ENCODE measurements around the gene SLC16A11. TPM values are rescaled to one million over a fixed set of nuclear protein-coding genes. Genes with fewer than 3 reads are reported as not detected.

The SLC16A11 gene
- total RNA-seq, 2 experiments from 2014 or later = not detected

- H3K27ac Mint-ChIP-seq = peak overlapping the region; percentile 95
- DNase-seq = peak; percentile 59
- H3K9me3 Mint-ChIP-seq = no peaks in the 10 kb centered on the region
- peaks cover 12% of the 10 kb centered on the region for H3K36me3 Mint-ChIP-seq (ENCODE audit: low read depth)
- H3K4me3 Mint-ChIP-seq = peak overlapping the region; percentile 87
- ChIA-PET POLR2A (interaction anchor here (1.2 kb wide), 1 partner anchor 14 kb away, joined by 5 read pairs; no protein-coding TSS in a partner anchor), CTCF (interaction anchor here (0.5 to 1.7 kb wide), 9 partner anchors 10 to 492 kb away, joined by 3 to 15 read pairs (median 4); partner anchors contain the start of gene BCL6B)
- peaks cover 68% of the 10 kb centered on the region for H3K4me1 Mint-ChIP-seq
- H3K27me3 Mint-ChIP-seq = no peaks in the 10 kb centered on the region
Observed at GRCh38 chr17:7034955-7035590, 8.8 kb downstream of the SLC16A11 start.

GRCh38 chr17:7029659-7030058 lies 14.2 kb downstream of the SLC16A11 start:
- ChIA-PET POLR2A (no interaction called here), CTCF (interaction anchor here (1.8 to 2.1 kb wide), 2 partner anchors 8 to 14 kb away, joined by 5 to 15 read pairs; no protein-coding TSS in a partner anchor)
- peaks cover 11% of the 10 kb centered on the region for H3K36me3 Mint-ChIP-seq (ENCODE audit: low read depth)
- peak; percentile 67 for DNase-seq
- H3K27ac Mint-ChIP-seq = peak overlapping the region; percentile 92
- H3K27me3 Mint-ChIP-seq = no peaks in the 10 kb centered on the region
- H3K9me3 Mint-ChIP-seq = peaks cover 8% of the 10 kb centered on the region
- peak overlapping the region; percentile 58 for H3K4me3 Mint-ChIP-seq
- peaks cover 59% of the 10 kb centered on the region for H3K4me1 Mint-ChIP-seq

- Mint-ChIP-seq H3K9me3 (peaks cover 8% of the 10 kb centered on the region), H3K36me3 (ENCODE audit: low read depth) (peaks cover 11% of the 10 kb centered on the region), H3K27me3 (no peaks in the 10 kb centered on the region), H3K27ac (peak overlapping the region; percentile 92), H3K4me1 (peaks cover 55% of the 10 kb centered on the region), H3K4me3 (no peak overlapping the region)
- ChIA-PET POLR2A (no interaction called here), CTCF (interaction anchor here (1.8 kb wide), 1 partner anchor 14 kb away, joined by 5 read pairs; no protein-coding TSS in a partner anchor)
- DNase-seq = no peak
Observed at GRCh38 chr17:7029096-7029495, 14.8 kb downstream of the SLC16A11 start.

- H3K27ac Mint-ChIP-seq = no peak overlapping the region
- DNase-seq = no peak
- peaks cover 8% of the 10 kb centered on the region for H3K36me3 Mint-ChIP-seq (ENCODE audit: low read depth)
- peaks cover 4% of the 10 kb centered on the region for H3K27me3 Mint-ChIP-seq
- ChIA-PET CTCF (no interaction called here), POLR2A (no interaction called here)
- H3K4me3 Mint-ChIP-seq = no peak overlapping the region
- H3K4me1 Mint-ChIP-seq = peaks cover 60% of the 10 kb centered on the region
- H3K9me3 Mint-ChIP-seq = peaks cover 8% of the 10 kb centered on the region
Observed at GRCh38 chr17:7027335-7027734, 16.6 kb downstream of the SLC16A11 start.

GRCh38 chr17:7026471-7027115 lies 17.3 kb downstream of the SLC16A11 start:
- no peak overlapping the region for H3K4me3 Mint-ChIP-seq
- H3K36me3 Mint-ChIP-seq (ENCODE audit: low read depth) = peaks cover 8% of the 10 kb centered on the region
- ChIA-PET POLR2A (no interaction called here), CTCF (interaction anchor here (1.9 to 2.5 kb wide), 2 partner anchors 9 to 19 kb away, joined by 5 to 7 read pairs; partner anchors contain the start of gene SLC16A13)
- H3K9me3 Mint-ChIP-seq = peaks cover 8% of the 10 kb centered on the region
- no peak for DNase-seq
- no peak overlapping the region for H3K27ac Mint-ChIP-seq
- peaks cover 59% of the 10 kb centered on the region for H3K4me1 Mint-ChIP-seq
- peaks cover 4% of the 10 kb centered on the region for H3K27me3 Mint-ChIP-seq

- Mint-ChIP-seq H3K9me3 (peaks cover 8% of the 10 kb centered on the region), H3K27me3 (peaks cover 4% of the 10 kb centered on the region), H3K4me1 (peaks cover 60% of the 10 kb centered on the region), H3K4me3 (no peak overlapping the region), H3K27ac (no peak overlapping the region), H3K36me3 (ENCODE audit: low read depth) (peaks cover 7% of the 10 kb centered on the region)
- POLR2A ChIA-PET = no interaction called here
- CTCF ChIA-PET = interaction anchor here (0.9 to 2.5 kb wide), 5 partner anchors 9 to 21 kb away, joined by 3 to 7 read pairs (median 5); partner anchors contain the start of gene SLC16A13
- no peak for DNase-seq
Observed at GRCh38 chr17:7025245-7025644, 18.6 kb downstream of the SLC16A11 start.

- Mint-ChIP-seq H3K36me3 (ENCODE audit: low read depth) (no peaks in the 10 kb centered on the region), H3K27ac (no peak overlapping the region), H3K27me3 (peaks cover 4% of the 10 kb centered on the region), H3K4me1 (peaks cover 54% of the 10 kb centered on the region), H3K9me3 (peaks cover 4% of the 10 kb centered on the region), H3K4me3 (no peak overlapping the region)
- ChIA-PET CTCF (interaction anchor here (1.0 to 4.4 kb wide), 3 partner anchors 8 to 21 kb away, joined by 3 to 18 read pairs (median 7); partner anchors contain the start of genes SLC16A11 and SLC16A13), POLR2A (no interaction called here)
- no peak for DNase-seq
Observed at GRCh38 chr17:7024402-7024785, 19.5 kb downstream of the SLC16A11 start.

GRCh38 chr17:7023576-7024401 lies 20.1 kb downstream of the SLC16A11 start:
- H3K4me3 Mint-ChIP-seq = peak overlapping the region; percentile 44
- H3K9me3 Mint-ChIP-seq = no peaks in the 10 kb centered on the region

GRCh38 chr17:7022781-7023571 lies 20.9 kb downstream of the SLC16A11 start, which contains the start of gene BCL6B:
TSS of gene BCL6B (plus strand) at chr17:7023050. CDS start at chr17:7023672, 622 bp downstream.
- Mint-ChIP-seq H3K27ac (peak within 1 kb of the TSS; percentile 79), H3K4me3 (peak within 1 kb of the TSS; percentile 44), H3K9me3 (no peaks in the 10 kb centered on the region), H3K36me3 (ENCODE audit: low read depth) (no peaks in the 10 kb centered on the region), H3K27me3 (peaks cover 4% of the 10 kb centered on the region), H3K4me1 (peaks cover 52% of the 10 kb centered on the region)
- ChIA-PET POLR2A (no interaction called here), CTCF (interaction anchor here (0.9 to 5.0 kb wide), 8 partner anchors 8 to 107 kb away, joined by 3 to 18 read pairs (median 16); partner anchors contain the start of genes RNASEK, SLC16A11 and SLC16A13)
- no peak for DNase-seq

More at GRCh38 chr17:7023576-7024401, 20.1 kb downstream of the SLC16A11 start:
- ChIA-PET POLR2A (no interaction called here), CTCF (interaction anchor here (0.7 to 5.0 kb wide), 6 partner anchors 9 to 216 kb away, joined by 3 to 18 read pairs (median 5); partner anchors contain the start of genes PHF23, SLC16A11 and SLC16A13)
- Mint-ChIP-seq H3K36me3 (ENCODE audit: low read depth) (no peaks in the 10 kb centered on the region), H3K4me1 (peaks cover 52% of the 10 kb centered on the region), H3K27me3 (peaks cover 4% of the 10 kb centered on the region), H3K27ac (peak overlapping the region; percentile 79)
- DNase-seq = peak; percentile 90

GRCh38 chr17:7021993-7022778 lies 21.7 kb downstream of the SLC16A11 start:
- CTCF ChIA-PET = interaction anchor here (0.6 to 5.0 kb wide), 17 partner anchors 8 to 345 kb away, joined by 3 to 18 read pairs (median 4); partner anchors contain the start of genes PHF23, RNASEK, SLC16A11 and SLC16A13

More at GRCh38 chr17:7021993-7022778, 21.7 kb downstream of the SLC16A11 start:
- Mint-ChIP-seq H3K36me3 (ENCODE audit: low read depth) (peaks cover 5% of the 10 kb centered on the region), H3K27me3 (peaks cover 4% of the 10 kb centered on the region), H3K4me3 (peak overlapping the region; percentile 22), H3K9me3 (no peaks in the 10 kb centered on the region), H3K27ac (peak overlapping the region; percentile 79), H3K4me1 (peaks cover 60% of the 10 kb centered on the region)
- POLR2A ChIA-PET = interaction anchor here (0.6 to 1.0 kb wide), 2 partner anchors 14 to 179 kb away, joined by 3 to 5 read pairs; partner anchors contain the start of gene SLC16A13
- peak; percentile 75 for DNase-seq

All from activated CD4-positive, alpha-beta T cell treated with anti-CD3 and anti-CD28 coated beads, Interleukin-2, amount 10 ng/mL, durations not matched to agents 7 days and 5 days (primary cell).